ENCODE results near the gene GET4. TPM values are rescaled to one million over a fixed set of nuclear protein-coding genes. Genes with fewer than 3 reads are reported as not detected.

GET4 gene
- total RNA-seq, 2 donors from 2014 or later = 50.0 to 91.9 TPM

- H3K27ac ChIP-seq = no peak overlapping the region
- H3K36me3 ChIP-seq = no peaks in the 10 kb centered on the region
- WGBS = 54% methylated on average over 14 of the region's 14 CpGs
- H3K4me3 ChIP-seq = no peak overlapping the region
- no peaks in the 10 kb centered on the region for H3K27me3 ChIP-seq (replicated peaks; ENCODE audit: insufficient read depth)
- H3K4me1 ChIP-seq (replicated peaks) = peaks cover 4% of the 10 kb centered on the region
- TF ChIP-seq, protein P1, sequence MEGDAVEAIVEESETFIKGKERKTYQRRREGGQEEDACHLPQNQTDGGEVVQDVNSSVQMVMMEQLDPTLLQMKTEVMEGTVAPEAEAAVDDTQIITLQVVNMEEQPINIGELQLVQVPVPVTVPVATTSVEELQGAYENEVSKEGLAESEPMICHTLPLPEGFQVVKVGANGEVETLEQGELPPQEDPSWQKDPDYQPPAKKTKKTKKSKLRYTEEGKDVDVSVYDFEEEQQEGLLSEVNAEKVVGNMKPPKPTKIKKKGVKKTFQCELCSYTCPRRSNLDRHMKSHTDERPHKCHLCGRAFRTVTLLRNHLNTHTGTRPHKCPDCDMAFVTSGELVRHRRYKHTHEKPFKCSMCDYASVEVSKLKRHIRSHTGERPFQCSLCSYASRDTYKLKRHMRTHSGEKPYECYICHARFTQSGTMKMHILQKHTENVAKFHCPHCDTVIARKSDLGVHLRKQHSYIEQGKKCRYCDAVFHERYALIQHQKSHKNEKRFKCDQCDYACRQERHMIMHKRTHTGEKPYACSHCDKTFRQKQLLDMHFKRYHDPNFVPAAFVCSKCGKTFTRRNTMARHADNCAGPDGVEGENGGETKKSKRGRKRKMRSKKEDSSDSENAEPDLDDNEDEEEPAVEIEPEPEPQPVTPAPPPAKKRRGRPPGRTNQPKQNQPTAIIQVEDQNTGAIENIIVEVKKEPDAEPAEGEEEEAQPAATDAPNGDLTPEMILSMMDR (IDR thresholded peaks at IDR 0.05) = no peak
- TF ChIP-seq POLR2AphosphoS5 (IDR thresholded peaks at IDR 0.05) = no peak
- no peak for TF ChIP-seq POLR2A (IDR thresholded peaks at IDR 0.05)
- no peaks in the 10 kb centered on the region for H3K9me3 ChIP-seq
- DNase-seq (ENCODE audit: low spot score) = no peak
- intact Hi-C loops (cut with DNase I) = loop anchor here (10.0 kb wide), 1 partner anchor 555 kb away; no protein-coding TSS in a partner anchor
Measured at GRCh38 chr7:879706-880105, 3.4 kb downstream of the GET4 start.

DNA sequence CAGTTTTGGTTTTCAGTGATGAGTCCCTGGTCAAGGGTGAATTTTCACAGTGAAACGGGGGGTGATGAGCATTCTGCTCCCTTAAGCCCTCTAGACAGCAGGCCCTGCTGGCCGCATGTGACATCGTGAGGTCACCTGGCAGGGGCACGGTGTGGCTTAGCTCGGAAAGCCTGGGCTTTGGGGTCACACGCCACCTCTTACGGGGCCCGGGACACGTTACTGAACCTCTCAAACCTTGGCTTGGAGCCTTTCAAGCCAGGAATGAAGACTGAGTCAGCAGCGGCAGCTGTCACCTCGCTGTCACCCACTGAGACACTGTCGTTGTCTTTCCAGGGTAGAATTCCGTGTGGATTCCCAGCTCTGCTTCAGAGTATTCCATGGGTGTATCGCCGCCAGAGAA lies 4.1 kb downstream of the GET4 start:
- Histone ChIP-seq H3K4me1 (replicated peaks) (peaks cover 11% of the 10 kb centered on the region), H3K27me3 (replicated peaks; ENCODE audit: insufficient read depth) (no peaks in the 10 kb centered on the region), H3K36me3 (no peaks in the 10 kb centered on the region), H3K4me3 (no peak overlapping the region), H3K27ac (no peak overlapping the region), H3K9me3 (no peaks in the 10 kb centered on the region)
- no peak for DNase-seq (ENCODE audit: low spot score)
- TF ChIP-seq POLR2AphosphoS5 (IDR thresholded peaks at IDR 0.05) (no peak), POLR2A (IDR thresholded peaks at IDR 0.05) (no peak)
- TF ChIP-seq, protein P1 (IDR thresholded peaks at IDR 0.05) = no peak
- intact Hi-C loops (cut with DNase I) = no loop called here
- 83% methylated on average over 14 of the region's 15 CpGs for WGBS

GRCh38 chr7:881441-882234 lies 5.3 kb downstream of the GET4 start:
- H3K27ac ChIP-seq = no peak overlapping the region
- WGBS = 88% methylated on average over 20 of the region's 20 CpGs
- intact Hi-C loops (cut with DNase I) = no loop called here
- no peaks in the 10 kb centered on the region for H3K9me3 ChIP-seq
- H3K4me3 ChIP-seq = no peak overlapping the region
- no peaks in the 10 kb centered on the region for H3K36me3 ChIP-seq
- TF ChIP-seq POLR2A (IDR thresholded peaks at IDR 0.05) = no peak
- peak; percentile 30 for TF ChIP-seq POLR2AphosphoS5 (IDR thresholded peaks at IDR 0.05)
- no peaks in the 10 kb centered on the region for H3K27me3 ChIP-seq (replicated peaks; ENCODE audit: insufficient read depth)
- H3K4me1 ChIP-seq (replicated peaks) = peaks cover 11% of the 10 kb centered on the region
- DNase-seq (ENCODE audit: low spot score) = no peak

- H3K4me3 ChIP-seq = no peak overlapping the region
Measured at GRCh38 chr7:882336-883035, 6.1 kb downstream of the GET4 start.

More at GRCh38 chr7:882336-883035, 6.1 kb downstream of the GET4 start:
- Histone ChIP-seq H3K9me3 (no peaks in the 10 kb centered on the region), H3K36me3 (peaks cover 0 to under 1% of the 10 kb centered on the region in 2 donors), H3K27me3 (replicated peaks; ENCODE audit: insufficient read depth) (no peaks in the 10 kb centered on the region), H3K4me1 (replicated peaks) (peaks cover 11% of the 10 kb centered on the region), H3K27ac (no peak overlapping the region)
- no peak for DNase-seq (ENCODE audit: low spot score)
- intact Hi-C loops (cut with DNase I) = no loop called here
- TF ChIP-seq, protein P1 (IDR thresholded peaks at IDR 0.05) = no peak
- TF ChIP-seq POLR2AphosphoS5 (IDR thresholded peaks at IDR 0.05) = no peak
- TF ChIP-seq POLR2A (IDR thresholded peaks at IDR 0.05) = no peak
- WGBS = 87% methylated on average over 36 of the region's 37 CpGs
